Kidney epithelial cell (primary cell): ENCODE measurements around the gene FST. TPM values are rescaled to one million over a fixed set of nuclear protein-coding genes. Genes with fewer than 3 reads are reported as not detected.

Source experiments
- DNase-seq: peaks from one replicate; pipeline ENCODE4 v3.0.0-alpha.2; 2010; ENCODE audit warnings: low read depth
- H3K27me3 ChIP-seq: 2 replicates; pipeline ENCODE4 v1.6.0; 2011; ENCODE audit warnings: low read length; ENCODE audit not compliant: control insufficient read depth, insufficient read depth
- H3K36me3 ChIP-seq: 2 replicates; pipeline ENCODE4 v1.5.1; 2011; ENCODE audit warnings: low read length; ENCODE audit not compliant: control insufficient read depth, insufficient read depth
- H3K4me3 ChIP-seq: 2 replicates; pipeline ENCODE4 v1.5.1; 2011; ENCODE audit warnings: low read depth, mild to moderate bottlenecking, control low read depth, low read length
- CTCF ChIP-seq: IDR thresholded peaks from 2 replicates; pipeline ENCODE4 v1.5.1; 2011; ENCODE audit warnings: mild to moderate bottlenecking, moderate library complexity, low read length, control low read depth, inconsistent platforms; ENCODE audit not compliant: insufficient read depth, poor library complexity, severe bottlenecking
- total RNA-seq: library from RNA; depleted of rRNA; stranded (reverse); fragments of >200 nt; gene quantifications from 2 replicates; pipeline ENCODE4 v1.2.3, GENCODE V29; 2015

Gene FST
- total RNA-seq, 1 donor from 2014 or later: 0.33 TPM

- Histone ChIP-seq H3K4me3 (no peak overlapping the region), H3K36me3 (no peaks in the 10 kb centered on the region), H3K27me3 (peaks cover 12% of the 10 kb centered on the region)
- TF ChIP-seq CTCF: no peak
- no peak for DNase-seq
Observed at GRCh38 chr5:53475320-53475719, 5.1 kb upstream of the FST start.

- H3K36me3 ChIP-seq: no peaks in the 10 kb centered on the region
Observed at GRCh38 chr5:53476019-53476418, 4.4 kb upstream of the FST start.

GRCh38 chr5:53476531-53477480 lies 3.6 kb upstream of the FST start:
- Histone ChIP-seq H3K36me3 (no peaks in the 10 kb centered on the region), H3K4me3 (no peak overlapping the region)
- no peak for TF ChIP-seq CTCF

More at GRCh38 chr5:53476019-53476418, 4.4 kb upstream of the FST start:
- Histone ChIP-seq H3K4me3 (no peak overlapping the region), H3K27me3 (peaks cover 19% of the 10 kb centered on the region)
- DNase-seq: no peak
- TF ChIP-seq CTCF: no peak

GRCh38 chr5:53478411-53479044 lies 1.9 kb upstream of the FST start:
- peaks cover 32% of the 10 kb centered on the region for H3K27me3 ChIP-seq
- DNase-seq: no peak
- peak overlapping the region; percentile 14 for H3K4me3 ChIP-seq
- peak; percentile 50 for TF ChIP-seq CTCF
- H3K36me3 ChIP-seq: no peaks in the 10 kb centered on the region

More at GRCh38 chr5:53476531-53477480, 3.6 kb upstream of the FST start:
- no peak for DNase-seq
- H3K27me3 ChIP-seq: peaks cover 19% of the 10 kb centered on the region

GRCh38 chr5:53479045-53479589 lies 1.3 kb upstream of the FST start:
- DNase-seq: no peak
- Histone ChIP-seq H3K4me3 (peak overlapping the region; percentile 51), H3K27me3 (peaks cover 36% of the 10 kb centered on the region), H3K36me3 (no peaks in the 10 kb centered on the region)
- no peak for TF ChIP-seq CTCF
